Gastrocnemius medialis (tissue), 4 donors: Measurements from ENCODE around the gene HPCAL1. TPM values are rescaled to one million over a fixed set of nuclear protein-coding genes. Genes with fewer than 3 reads are reported as not detected.
"Not testable (repeated sequence)": the region's sequence is repeated elsewhere in the genome, so short reads cannot be mapped to it uniquely, and the experiment has no call there.

ENCODE experiments used
- ATAC-seq, 2 donors: fragments of 150-250 bp; one replicate each; pipeline ENCODE4 v1.9.1; 2016
- DNase-seq, 2 donors: peaks; one replicate each; pipeline ENCODE4 v3.0.0-alpha.2; 2019
- H3K27ac ChIP-seq, 4 donors: fragments of 200-600 bp; sonication (generic); 1 replicate in 1 of 4; 2 replicates in 3 of 4; pipeline ENCODE4 v1.5.1; 2016 to 2018; ENCODE audit warnings: mild to moderate bottlenecking in 2 of 4, moderate library complexity in 1 of 4
- H3K27me3 ChIP-seq, 3 donors: fragments of 200-600 bp; sonication (generic) in 2 of 3; 1 replicate in 1 of 3; 2 replicates in 2 of 3; pipeline versions ENCODE4 v1.5.1 to v1.6.0; 2016 to 2019; ENCODE audit warnings: mild to moderate bottlenecking in 1 of 3, moderate library complexity in 1 of 3
- H3K36me3 ChIP-seq, 2 donors: fragments of 200-600 bp; sonication (generic) in 1 of 2; one replicate each; pipeline ENCODE4 v1.5.1; 2017 to 2018
- H3K4me1 ChIP-seq, 2 donors: fragments of 200-600 bp; sonication (generic) in 1 of 2; one replicate each; pipeline ENCODE4 v1.5.1; 2016 to 2017; ENCODE audit warnings: mild to moderate bottlenecking in 2 of 2
- H3K4me3 ChIP-seq, 4 donors: fragments of 200-600 bp; sonication (generic) in 3 of 4; 1 replicate in 1 of 4; 2 replicates in 3 of 4; pipeline ENCODE4 v1.5.1; 2016 to 2019; ENCODE audit warnings: mild to moderate bottlenecking in 2 of 4
- H3K9me3 ChIP-seq, 3 donors: fragments of 200-600 bp; sonication (generic) in 2 of 3; 1 replicate in 1 of 3; 2 replicates in 2 of 3; pipeline ENCODE4 v1.5.1; 2016 to 2019
- POLR2A ChIP-seq, 2 donors: fragments of 450-650 bp; IDR thresholded peaks; one replicate each; pipeline ENCODE4 v1.6.1; 2017; ENCODE audit warnings: antibody characterized with exemption in 2 of 2, mild to moderate bottlenecking in 2 of 2, moderate library complexity in 2 of 2
- in situ Hi-C, 4 donors: fragments of 200-750 bp; cut with MboI; loops; one replicate each; pipeline versions ENCODE4 v1.15.0 to v1.8.0; 2017; ENCODE audit warnings: low sequenced_read_pairs in 4 of 4
- intact Hi-C: fragments of 100-400 bp; cut with DNase I; formaldehyde crosslinking; loops from one replicate; pipeline ENCODE4 v1.15.1; 2023; ENCODE audit warnings: low total_unique reads
- total RNA-seq, 4 donors: library from RNA; depleted of rRNA; stranded (reverse); fragments of >200 nt; gene quantifications; one replicate each; pipeline versions ENCODE4 v1.1.0 to v1.2.3, GENCODE V29; 2016
- TF ChIP-seq, protein P1 (sequence below), 5 experiments: fragments of 450-650 bp in 3 of 5; fragments of 200-600 bp in 2 of 5; sonication (generic) in 2 of 5; IDR thresholded peaks in 4 of 5; conservative IDR thresholded peaks in 1 of 5; 1 replicate in 4 of 5; 2 replicates in 1 of 5; pipeline ENCODE4 v1.5.1; 2016 to 2019; ENCODE audit warnings: antibody characterized with exemption in 5 of 5, mild to moderate bottlenecking in 3 of 5, moderate library complexity in 3 of 5

The HPCAL1 gene
- total RNA-seq, 4 donors from 2014 or later: 29.0 to 45.5 (median 34.5) TPM

DNA sequence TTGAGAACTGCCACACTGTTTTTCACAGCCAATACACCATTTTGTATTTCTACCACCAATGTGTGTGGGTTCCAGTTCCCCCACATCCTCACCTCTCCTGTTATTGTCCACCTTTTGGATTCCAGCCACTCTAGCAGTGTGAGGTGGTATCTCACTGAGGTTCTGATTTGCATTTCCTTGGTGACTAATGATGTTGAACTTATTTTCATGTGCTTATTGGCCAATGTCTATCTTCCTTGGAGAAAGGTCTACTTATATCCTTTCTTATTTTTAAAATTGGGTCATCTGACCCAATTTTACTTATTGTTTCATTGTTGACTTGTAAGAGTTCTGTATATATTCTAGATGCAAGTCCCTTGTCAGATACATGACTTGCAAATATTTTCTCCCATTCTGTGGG lies 9.1 kb upstream of the HPCAL1 start:
- H3K9me3 ChIP-seq: no peaks in the 10 kb centered on the region
- TF ChIP-seq, protein P1, sequence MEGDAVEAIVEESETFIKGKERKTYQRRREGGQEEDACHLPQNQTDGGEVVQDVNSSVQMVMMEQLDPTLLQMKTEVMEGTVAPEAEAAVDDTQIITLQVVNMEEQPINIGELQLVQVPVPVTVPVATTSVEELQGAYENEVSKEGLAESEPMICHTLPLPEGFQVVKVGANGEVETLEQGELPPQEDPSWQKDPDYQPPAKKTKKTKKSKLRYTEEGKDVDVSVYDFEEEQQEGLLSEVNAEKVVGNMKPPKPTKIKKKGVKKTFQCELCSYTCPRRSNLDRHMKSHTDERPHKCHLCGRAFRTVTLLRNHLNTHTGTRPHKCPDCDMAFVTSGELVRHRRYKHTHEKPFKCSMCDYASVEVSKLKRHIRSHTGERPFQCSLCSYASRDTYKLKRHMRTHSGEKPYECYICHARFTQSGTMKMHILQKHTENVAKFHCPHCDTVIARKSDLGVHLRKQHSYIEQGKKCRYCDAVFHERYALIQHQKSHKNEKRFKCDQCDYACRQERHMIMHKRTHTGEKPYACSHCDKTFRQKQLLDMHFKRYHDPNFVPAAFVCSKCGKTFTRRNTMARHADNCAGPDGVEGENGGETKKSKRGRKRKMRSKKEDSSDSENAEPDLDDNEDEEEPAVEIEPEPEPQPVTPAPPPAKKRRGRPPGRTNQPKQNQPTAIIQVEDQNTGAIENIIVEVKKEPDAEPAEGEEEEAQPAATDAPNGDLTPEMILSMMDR (IDR thresholded peaks at IDR 0.05 in 4 of 5, conservative IDR thresholded peaks at IDR 0.05 in 1 of 5): no peak
- TF ChIP-seq POLR2A (IDR thresholded peaks at IDR 0.05): no peak
- no peaks in the 10 kb centered on the region for H3K4me1 ChIP-seq
- intact Hi-C loops: no loop called here
- DNase-seq: no peak
- H3K36me3 ChIP-seq: no peaks in the 10 kb centered on the region
- ATAC-seq: no peak
- no peaks in the 10 kb centered on the region for H3K27me3 ChIP-seq
- H3K4me3 ChIP-seq: no peak overlapping the region
- in situ Hi-C loops: no loop called here
- no peak overlapping the region for H3K27ac ChIP-seq

DNA sequence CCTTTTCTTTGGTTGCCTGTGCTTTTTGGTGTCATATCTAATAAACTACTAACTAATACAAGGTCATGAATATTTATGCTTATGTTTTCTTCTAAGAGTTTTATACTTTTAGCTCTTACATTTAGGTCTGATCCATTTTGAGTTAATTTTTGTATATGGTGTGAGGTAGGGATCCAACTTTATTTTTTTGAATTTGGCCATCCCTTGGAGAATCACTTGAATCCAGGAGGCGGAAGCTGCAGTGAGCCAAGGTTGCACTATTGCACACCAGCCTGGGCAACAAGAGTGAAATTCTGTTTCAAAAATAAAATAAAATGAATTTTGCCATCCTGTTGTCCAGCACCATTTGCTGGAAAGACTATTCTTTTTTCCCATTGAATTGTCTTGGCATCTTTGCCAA lies 8.6 kb upstream of the HPCAL1 start:
- no peaks in the 10 kb centered on the region for H3K9me3 ChIP-seq
- in situ Hi-C loops (no loop called here), intact Hi-C loops (no loop called here)
- no peak for DNase-seq
- no peaks in the 10 kb centered on the region for H3K36me3 ChIP-seq
- TF ChIP-seq, protein P1 (IDR thresholded peaks at IDR 0.05 in 4 of 5, conservative IDR thresholded peaks at IDR 0.05 in 1 of 5): no peak
- TF ChIP-seq POLR2A (IDR thresholded peaks at IDR 0.05): no peak
- H3K27ac ChIP-seq: no peak overlapping the region
- ATAC-seq: no peak
- H3K4me3 ChIP-seq: no peak overlapping the region
- no peaks in the 10 kb centered on the region for H3K4me1 ChIP-seq
- H3K27me3 ChIP-seq: no peaks in the 10 kb centered on the region

DNA sequence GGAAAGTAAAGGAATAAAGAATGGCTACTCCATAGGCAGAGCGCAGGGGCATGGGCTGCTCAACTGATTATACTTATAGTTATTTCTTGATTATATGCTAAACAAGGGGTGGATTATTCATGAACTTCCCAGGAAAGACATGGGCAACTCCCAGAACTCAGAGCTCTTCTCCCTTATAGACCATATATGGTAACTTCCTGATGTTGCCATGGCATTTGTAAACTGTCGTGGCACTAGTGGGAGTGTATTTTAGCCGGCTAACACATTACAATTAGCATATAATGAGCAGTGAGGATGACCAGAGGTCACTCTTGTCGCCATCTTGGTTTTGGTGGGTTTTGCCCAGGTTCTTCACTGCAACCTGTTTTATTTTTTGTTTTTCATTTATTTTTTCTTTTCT lies 7.1 kb upstream of the HPCAL1 start:
- ATAC-seq, intact Hi-C loops, DNase-seq, H3K36me3 ChIP-seq, H3K27me3 ChIP-seq, H3K9me3 ChIP-seq, in situ Hi-C loops, H3K4me3 ChIP-seq, H3K4me1 ChIP-seq, H3K27ac ChIP-seq: not testable (repeated sequence)

DNA sequence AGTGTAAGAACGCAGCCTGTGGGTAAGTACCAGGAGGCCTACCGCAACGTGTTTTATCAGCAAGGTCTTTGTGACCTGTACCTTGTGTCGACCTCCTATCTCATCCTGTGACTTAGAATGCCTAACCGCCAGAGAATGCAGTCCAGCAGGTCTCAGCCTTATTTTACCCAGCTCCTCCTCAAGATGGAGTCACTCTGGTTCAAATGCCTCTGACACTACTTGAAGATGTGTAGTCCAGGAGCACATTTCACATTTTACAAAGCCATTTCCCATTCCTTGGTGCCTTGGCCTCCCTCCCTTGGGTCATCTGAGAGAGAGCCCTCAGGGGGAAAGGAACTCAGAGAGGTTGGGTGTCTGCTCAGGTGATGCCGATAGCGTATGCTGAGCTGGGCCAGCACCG lies 6.6 kb upstream of the HPCAL1 start:
- no peak overlapping the region for H3K27ac ChIP-seq
- H3K36me3 ChIP-seq: no peaks in the 10 kb centered on the region
- TF ChIP-seq POLR2A (IDR thresholded peaks at IDR 0.05): no peak
- TF ChIP-seq, protein P1 (IDR thresholded peaks at IDR 0.05 in 4 of 5, conservative IDR thresholded peaks at IDR 0.05 in 1 of 5): no peak
- no peak overlapping the region for H3K4me3 ChIP-seq
- in situ Hi-C loops: no loop called here
- no peaks in the 10 kb centered on the region for H3K4me1 ChIP-seq
- intact Hi-C loops: no loop called here
- no peaks in the 10 kb centered on the region for H3K27me3 ChIP-seq
- H3K9me3 ChIP-seq: no peaks in the 10 kb centered on the region
- DNase-seq (no peak), ATAC-seq (no peak)

DNA sequence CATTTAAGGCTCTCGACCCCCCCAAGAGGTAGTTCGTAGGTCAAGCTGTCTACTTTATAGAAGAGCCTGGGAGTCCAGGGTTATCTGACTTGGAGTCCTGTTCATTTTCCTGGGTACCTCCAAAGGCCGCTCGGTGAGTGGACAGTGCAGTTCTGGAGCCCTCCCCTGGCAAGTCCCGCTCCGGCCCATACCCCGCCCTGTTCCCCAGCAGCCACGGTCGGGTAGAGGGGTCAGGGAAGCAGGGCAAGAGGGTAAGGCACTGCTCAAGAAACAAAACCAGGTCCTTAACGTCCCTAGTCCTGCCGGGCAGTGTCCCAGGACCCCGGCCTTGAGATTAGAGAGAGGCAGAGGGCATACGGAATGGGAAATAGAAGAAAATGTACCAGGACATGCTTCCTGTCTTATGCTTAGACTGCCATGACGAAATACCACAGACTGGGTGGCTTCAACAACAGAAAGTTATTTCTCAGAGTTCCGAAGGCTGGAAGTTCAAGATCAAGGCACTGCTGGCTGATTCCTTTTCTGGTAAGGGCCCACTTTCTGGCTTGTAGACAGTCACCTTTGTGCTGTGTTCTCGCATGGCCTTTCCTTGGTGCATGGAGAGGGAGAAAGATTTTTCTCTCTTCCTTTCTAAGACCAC lies 5.4 kb upstream of the HPCAL1 start:
- H3K27ac ChIP-seq: peak overlapping the region in 1 of 4 donors; percentile 54
- ATAC-seq (no peak), DNase-seq (no peak)
- TF ChIP-seq, protein P1 (IDR thresholded peaks at IDR 0.05 in 4 of 5, conservative IDR thresholded peaks at IDR 0.05 in 1 of 5): no peak
- TF ChIP-seq POLR2A (IDR thresholded peaks at IDR 0.05): no peak
- no peaks in the 10 kb centered on the region for H3K27me3 ChIP-seq
- H3K4me3 ChIP-seq: no peak overlapping the region
- in situ Hi-C loops (no loop called here), intact Hi-C loops (no loop called here)
- H3K9me3 ChIP-seq: no peaks in the 10 kb centered on the region
- peaks cover 0 to 4% of the 10 kb centered on the region in 2 donors for H3K4me1 ChIP-seq
- H3K36me3 ChIP-seq: no peaks in the 10 kb centered on the region
